Loucy (cell line): ENCODE data around the gene PROX2.

ENCODE experiments used
- CTCF ChIP-seq: fragments of 200-600 bp; sonication (generic); conservative IDR thresholded peaks from 2 replicates; pipeline ENCODE4 v1.5.1; 2014; ENCODE audit warnings: mild to moderate bottlenecking, antibody characterized with exemption, low read length
- EZH2phosphoT487 ChIP-seq: fragments of 200-600 bp; IDR thresholded peaks from 2 replicates; pipeline ENCODE4 v1.6.1; 2018; ENCODE audit warnings: antibody characterized with exemption, mild to moderate bottlenecking, moderate library complexity, borderline replicate concordance

- TF ChIP-seq EZH2phosphoT487, result no peak
- no peak for TF ChIP-seq CTCF
These were observed 29.8 kb downstream of the PROX2 start for GRCh38 chr14:74846168-74846567.
